Urinary bladder (tissue), 4 donors: ENCODE data around the gene SLC35E2B. TPM values are rescaled to one million over a fixed set of nuclear protein-coding genes. Genes with fewer than 3 reads are reported as not detected.

Experiments used
- DNase-seq: peaks from one replicate; pipeline ENCODE4 v3.0.0-alpha.2; 2015; ENCODE audit errors: extremely low spot score
- H3K27ac ChIP-seq: one replicate; pipeline ENCODE4 v1.5.1; 2013; ENCODE audit warnings: low read depth, mild to moderate bottlenecking, moderate library complexity
- H3K36me3 ChIP-seq: one replicate; pipeline ENCODE4 v1.6.1; 2013; ENCODE audit warnings: mild to moderate bottlenecking, moderate library complexity; ENCODE audit not compliant: insufficient read depth
- H3K4me1 ChIP-seq: one replicate; pipeline ENCODE4 v1.6.1; 2013; ENCODE audit warnings: mild to moderate bottlenecking, moderate library complexity; ENCODE audit not compliant: insufficient read depth
- H3K4me3 ChIP-seq: one replicate; pipeline ENCODE4 v1.5.1; 2013; ENCODE audit warnings: low read depth, low read length
- WGBS: extraction: QIAGEN DNeasy Blood & Tissue Kit; methylation state at CpG from one replicate; pipeline ENCODE4 v1.1.7; 2013; 5-methylcytosine and 5-hydroxymethylcytosine counted together
- polyA plus RNA-seq: library from polyadenylated mRNA; stranded (reverse); fragments of 200-250 nt; gene quantifications from one replicate; pipeline ENCODE4 v1.2.3, GENCODE V29; 2013
- total RNA-seq: library from RNA; depleted of rRNA; stranded (reverse); fragments of >200 nt; gene quantifications from one replicate; pipeline ENCODE4 v1.2.3, GENCODE V29; 2014
- donor health status: healthy with polysubstance abuse.
- donor health status: healthy.

The SLC35E2B gene
- total and polyA plus RNA-seq, 2 donors, result 29.9 to 34.5 TPM

DNA sequence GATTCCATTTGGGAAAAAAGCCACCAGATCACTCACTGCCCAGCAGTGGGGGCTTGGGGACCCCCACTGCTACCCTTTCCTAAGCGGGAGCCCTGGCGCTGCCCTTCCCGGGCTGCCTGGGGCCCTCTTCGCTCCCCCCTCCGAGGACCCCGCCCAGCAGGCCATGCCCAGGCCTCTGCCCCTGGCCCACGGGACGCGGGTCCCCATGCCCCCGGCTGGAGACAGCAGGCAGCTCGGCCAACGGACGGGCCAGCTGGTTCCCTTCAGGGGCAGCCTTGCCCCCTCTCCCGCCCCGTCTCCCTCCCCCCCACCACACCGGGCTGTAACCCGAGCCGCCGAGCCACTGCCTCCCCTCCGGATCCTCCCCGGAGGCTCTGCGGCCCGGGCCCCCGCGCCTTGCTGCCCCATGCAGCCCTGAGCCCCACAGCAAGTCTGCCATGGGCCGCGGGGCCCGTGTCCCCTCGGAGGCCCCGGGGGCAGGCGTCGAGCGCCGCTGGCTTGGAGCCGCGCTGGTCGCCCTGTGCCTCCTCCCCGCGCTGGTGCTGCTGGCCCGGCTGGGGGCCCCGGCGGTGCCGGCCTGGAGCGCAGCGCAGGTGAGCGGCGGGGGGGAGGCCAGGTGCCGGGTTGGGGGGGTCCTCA, 60.7 kb downstream of the SLC35E2B start, which contains the start of gene MMP23B:
TSS of gene MMP23B (plus strand) at position 392 of the 639 bp plus-strand sequence. CDS start at position 438, 46 bp downstream.
- H3K36me3 ChIP-seq, result no peaks in the 10 kb centered on the region
- 6% methylated on average over 48 of the region's 48 CpGs for WGBS
- DNase-seq, result no peak
- no peaks in the 10 kb centered on the region for H3K4me1 ChIP-seq
- H3K27ac ChIP-seq, result peak within 1 kb of the TSS; percentile 71
- peak within 1 kb of the TSS; percentile 43 for H3K4me3 ChIP-seq

- H3K4me3 ChIP-seq, result peak overlapping the region; percentile 43
- no peaks in the 10 kb centered on the region for H3K36me3 ChIP-seq
- H3K4me1 ChIP-seq, result no peaks in the 10 kb centered on the region
- no peak for DNase-seq
- peak overlapping the region; percentile 83 for H3K27ac ChIP-seq
- 5% methylated on average over 79 of the region's 79 CpGs for WGBS
Measured at GRCh38 chr1:1630965-1631781, 61.4 kb downstream of the SLC35E2B start.

- WGBS, result 7% methylated on average over 81 of the region's 81 CpGs
Measured at GRCh38 chr1:1630191-1630964, 62.2 kb downstream of the SLC35E2B start.

DNA sequence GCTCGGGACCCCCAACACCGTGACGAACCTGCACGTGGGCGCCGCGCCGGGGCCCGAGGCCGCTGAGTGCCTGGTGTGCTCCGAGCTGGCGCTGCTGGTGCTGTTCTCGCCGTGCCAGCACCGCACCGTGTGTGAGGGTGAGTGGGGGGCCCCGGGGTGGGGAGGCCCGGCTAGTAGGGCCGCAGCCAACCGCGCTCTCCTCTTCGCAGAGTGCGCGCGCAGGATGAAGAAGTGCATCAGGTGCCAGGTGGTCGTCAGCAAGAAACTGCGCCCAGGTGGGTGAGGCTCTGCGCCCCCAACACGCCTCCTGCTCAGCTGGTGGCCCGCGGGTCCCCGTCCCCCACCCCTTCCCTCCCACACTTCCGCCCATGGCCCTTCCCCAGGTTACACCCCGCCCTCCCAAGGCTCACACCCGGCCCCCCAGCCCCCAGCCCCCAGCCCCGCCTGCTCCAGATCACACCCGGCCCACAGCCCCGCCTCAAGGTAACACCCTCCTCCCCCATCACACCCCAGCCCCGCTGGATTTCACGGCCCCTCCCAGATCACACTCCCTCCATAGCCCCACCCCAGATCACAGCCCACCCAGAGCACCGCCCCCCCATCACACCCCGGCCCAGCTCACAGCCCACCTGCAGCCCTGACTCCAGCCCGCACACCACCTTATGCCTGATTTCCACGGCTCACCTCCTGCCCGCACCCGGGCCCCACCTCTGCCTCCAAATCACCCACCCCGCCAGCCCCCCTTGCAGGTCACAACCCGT, 63.0 kb downstream of the SLC35E2B start:
- Histone ChIP-seq H3K27ac (no peak overlapping the region), H3K4me3 (peak overlapping the region; percentile 14), H3K36me3 (no peaks in the 10 kb centered on the region), H3K4me1 (no peaks in the 10 kb centered on the region)
- DNase-seq, result no peak
- WGBS, result 65% methylated on average over 47 of the region's 48 CpGs

More at GRCh38 chr1:1630191-1630964, 62.2 kb downstream of the SLC35E2B start:
- Histone ChIP-seq H3K4me1 (no peaks in the 10 kb centered on the region), H3K4me3 (peak overlapping the region; percentile 32), H3K27ac (peak overlapping the region; percentile 83), H3K36me3 (no peaks in the 10 kb centered on the region)
- DNase-seq, result no peak

DNA sequence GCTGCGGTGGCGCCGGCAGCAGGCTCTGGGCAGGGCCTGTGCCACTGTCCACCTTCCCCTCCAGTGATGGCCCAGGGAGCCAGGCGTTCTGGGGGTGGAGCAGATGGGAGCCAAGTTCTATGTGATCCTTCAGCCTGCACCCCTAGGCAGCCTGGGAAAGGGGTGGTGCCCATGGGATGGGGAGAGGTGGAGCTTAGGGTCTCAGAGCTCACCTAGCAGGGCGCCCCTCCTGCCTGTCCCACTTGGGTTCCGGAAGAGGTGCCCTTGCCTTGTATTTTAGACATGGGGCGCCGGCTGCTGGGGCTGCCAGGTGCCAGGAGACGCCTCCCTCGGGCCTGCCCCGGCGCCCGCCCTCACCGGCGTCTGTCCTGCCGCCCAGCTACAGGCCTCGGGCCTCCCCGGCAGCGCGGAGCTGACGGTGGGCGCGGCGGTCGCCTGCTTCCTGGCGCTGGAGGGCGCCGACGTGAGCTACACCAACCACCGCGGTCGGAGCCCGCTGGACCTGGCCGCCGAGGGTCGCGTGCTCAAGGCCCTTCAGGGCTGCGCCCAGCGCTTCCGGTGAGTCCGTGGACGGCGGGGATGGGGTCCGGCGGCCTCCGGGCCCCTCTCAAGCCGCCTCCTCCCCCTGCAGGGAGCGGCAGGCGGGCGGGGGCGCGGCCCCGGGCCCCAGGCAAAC, 63.7 kb downstream of the SLC35E2B start:
- WGBS, result 71% methylated on average over 53 of the region's 53 CpGs
- H3K4me1 ChIP-seq, result no peaks in the 10 kb centered on the region
- H3K36me3 ChIP-seq, result no peaks in the 10 kb centered on the region
- no peak for DNase-seq
- H3K27ac ChIP-seq, result no peak overlapping the region
- H3K4me3 ChIP-seq, result peak overlapping the region; percentile 14

DNA sequence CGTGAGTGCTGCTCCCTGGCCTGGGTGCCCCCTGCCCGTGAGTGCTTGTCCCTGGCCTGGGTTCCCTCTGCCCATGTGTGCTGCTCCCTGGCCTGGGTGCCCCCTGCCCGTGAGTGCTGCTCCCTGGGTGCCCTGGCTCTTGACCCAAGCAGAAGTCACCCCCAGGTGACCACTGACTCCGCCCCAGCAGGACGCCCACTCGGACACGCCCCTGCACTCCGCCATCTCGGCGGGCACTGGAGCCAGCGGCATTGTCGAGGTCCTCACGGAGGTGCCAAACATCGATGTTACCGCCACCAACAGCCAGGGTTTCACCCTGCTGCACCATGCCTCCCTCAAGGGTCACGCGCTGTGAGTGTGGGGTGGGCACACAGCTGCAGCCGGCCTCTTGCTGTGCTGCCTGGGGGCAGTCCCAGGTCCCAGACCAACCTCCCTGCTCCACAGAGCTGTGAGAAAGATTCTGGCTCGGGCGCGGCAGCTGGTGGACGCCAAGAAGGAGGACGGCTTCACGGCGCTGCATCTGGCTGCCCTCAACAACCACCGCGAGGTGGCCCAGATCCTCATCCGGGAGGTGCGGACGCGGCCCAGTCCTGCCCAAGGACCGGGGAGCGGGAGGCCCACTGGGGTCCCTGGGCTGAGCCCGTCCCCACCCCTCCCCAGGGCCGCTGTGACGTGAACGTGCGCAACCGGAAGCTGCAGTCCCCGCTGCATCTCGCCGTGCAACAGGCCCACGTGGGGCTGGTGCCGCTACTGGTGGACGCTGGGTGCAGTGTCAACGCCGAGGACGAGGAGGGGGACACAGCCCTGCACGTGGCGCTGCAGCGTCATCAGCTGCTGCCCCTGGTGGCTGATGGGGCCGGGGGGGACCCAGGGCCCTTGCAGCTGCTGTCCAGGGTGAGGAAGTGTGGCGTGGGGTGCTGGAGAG, 64.5 kb downstream of the SLC35E2B start:
- WGBS, result 92% methylated on average over 53 of the region's 53 CpGs
- Histone ChIP-seq H3K4me1 (no peaks in the 10 kb centered on the region), H3K4me3 (no peak overlapping the region), H3K27ac (peak overlapping the region; percentile 32), H3K36me3 (no peaks in the 10 kb centered on the region)
- no peak for DNase-seq

GRCh38 chr1:1627261-1627828, 65.2 kb downstream of the SLC35E2B start:
- H3K4me1 ChIP-seq, result no peaks in the 10 kb centered on the region
- no peaks in the 10 kb centered on the region for H3K36me3 ChIP-seq
- WGBS, result 72% methylated on average over 37 of the region's 37 CpGs
- H3K4me3 ChIP-seq, result no peak overlapping the region
- peak overlapping the region; percentile 32 for H3K27ac ChIP-seq
- no peak for DNase-seq

DNA sequence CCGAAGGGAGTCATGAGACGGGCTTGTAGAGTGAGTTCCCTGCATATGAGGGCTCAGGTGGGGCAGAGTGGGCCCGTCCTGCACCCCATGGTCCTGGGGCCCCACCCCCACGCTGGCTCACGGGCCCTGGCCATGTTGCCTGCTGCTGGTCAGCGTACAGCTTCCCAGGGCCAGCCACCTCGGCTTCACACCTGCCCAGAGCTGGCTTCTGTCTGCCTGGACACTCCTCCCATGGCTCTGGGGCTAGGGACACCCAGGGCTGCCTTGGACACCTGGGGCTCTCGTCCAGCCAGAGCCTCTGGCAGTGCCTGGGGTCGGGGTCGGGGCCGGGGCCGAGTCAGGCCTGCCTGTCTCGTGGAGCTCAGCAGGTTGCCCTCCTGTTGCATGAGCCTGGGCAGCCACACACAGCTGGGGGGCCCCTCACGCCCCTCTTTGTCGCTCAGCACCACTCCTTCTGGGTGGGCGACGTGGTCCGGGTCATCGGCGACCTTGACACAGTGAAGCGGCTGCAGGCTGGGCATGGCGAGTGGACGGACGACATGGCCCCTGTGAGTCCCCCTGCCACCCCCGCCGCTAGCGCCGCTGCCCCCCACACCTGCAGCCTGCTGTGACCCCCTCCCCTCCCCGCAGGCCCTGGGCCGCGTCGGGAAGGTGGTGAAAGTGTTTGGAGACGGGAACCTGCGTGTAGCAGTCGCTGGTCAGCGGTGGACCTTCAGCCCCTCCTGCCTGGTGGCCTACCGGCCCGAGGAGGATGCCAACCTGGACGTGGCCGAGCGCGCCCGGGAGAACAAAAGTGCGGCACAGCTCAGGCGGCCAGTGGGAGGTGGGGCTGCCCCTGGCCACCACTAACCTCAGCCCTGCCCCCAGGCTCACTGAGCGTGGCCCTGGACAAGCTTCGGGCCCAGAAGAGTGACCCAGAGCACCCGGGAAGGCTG, 66.1 kb downstream of the SLC35E2B start:
- Histone ChIP-seq H3K4me3 (no peak overlapping the region), H3K4me1 (no peaks in the 10 kb centered on the region), H3K27ac (no peak overlapping the region), H3K36me3 (no peaks in the 10 kb centered on the region)
- 93% methylated on average over 48 of the region's 48 CpGs for WGBS
- no peak for DNase-seq

GRCh38 chr1:1625824-1626206, 66.8 kb downstream of the SLC35E2B start:
- H3K4me1 ChIP-seq, result no peaks in the 10 kb centered on the region
- no peak overlapping the region for H3K27ac ChIP-seq
- WGBS, result 91% methylated on average over 8 of the region's 8 CpGs
- DNase-seq, result no peak
- no peak overlapping the region for H3K4me3 ChIP-seq
- no peaks in the 10 kb centered on the region for H3K36me3 ChIP-seq

- WGBS, result 87% methylated on average over 28 of the region's 28 CpGs
- H3K4me1 ChIP-seq, result no peaks in the 10 kb centered on the region
- no peak overlapping the region for H3K27ac ChIP-seq
- no peak for DNase-seq
- H3K36me3 ChIP-seq, result no peaks in the 10 kb centered on the region
- no peak overlapping the region for H3K4me3 ChIP-seq
Measured at GRCh38 chr1:1625404-1625775, 67.2 kb downstream of the SLC35E2B start.
